DND-41 (cell line): ENCODE data around the gene MAST3.

Source experiments
- ATAC-seq: fragments of 200-7000 bp; cut with Tn5 transposase; 3 replicates; pipeline ENCODE4 v1.9.1; 2021; ENCODE audit warnings: low read depth; ENCODE audit not compliant: insufficient read depth
- DNase-seq: peaks from one replicate; pipeline ENCODE4 v3.0.0-alpha.2; 2020
- H2AFZ ChIP-seq: 2 replicates; pipeline ENCODE4 v1.6.0; 2012; ENCODE audit warnings: low read depth, low read length
- H3K27ac ChIP-seq: 2 replicates; pipeline ENCODE4 v1.5.1; 2012; ENCODE audit warnings: low read length, inconsistent platforms
- H3K27me3 ChIP-seq: fragments of 200-600 bp; sonication (generic); 2 replicates; pipeline ENCODE4 v1.6.0; 2012; ENCODE audit warnings: low read length, mild to moderate bottlenecking, inconsistent platforms; ENCODE audit not compliant: insufficient read depth, poor library complexity
- H3K36me3 ChIP-seq: 2 replicates; pipeline ENCODE4 v1.5.1; 2012; ENCODE audit warnings: low read length, inconsistent platforms; ENCODE audit not compliant: insufficient read depth
- H3K4me1 ChIP-seq: 2 replicates; pipeline ENCODE4 v1.5.1; 2012; ENCODE audit warnings: mild to moderate bottlenecking, low read length; ENCODE audit not compliant: insufficient read depth
- H3K4me2 ChIP-seq: 2 replicates; pipeline ENCODE4 v1.6.0; 2012; ENCODE audit warnings: mild to moderate bottlenecking, moderate library complexity, low read length, inconsistent platforms; ENCODE audit not compliant: insufficient read depth
- H3K4me3 ChIP-seq, 2 experiments: fragments of 200-600 bp in 1 of 2; shearing (Covaris generic) in 1 of 2; 2 replicates each; pipeline ENCODE4 v1.5.1; 2012 to 2016; ENCODE audit warnings: inconsistent platforms in 2 of 2, low read length in 2 of 2, mild to moderate bottlenecking in 2 of 2, low read depth in 1 of 2, moderate library complexity in 1 of 2
- H3K79me2 ChIP-seq: 2 replicates; pipeline ENCODE4 v1.6.0; 2012; ENCODE audit warnings: low read length, inconsistent platforms; ENCODE audit not compliant: insufficient read depth
- H3K9ac ChIP-seq: 2 replicates; pipeline ENCODE4 v1.6.0; 2012; ENCODE audit warnings: low read depth, mild to moderate bottlenecking, inconsistent platforms, low read length, moderate library complexity
- H3K9me3 ChIP-seq: 2 replicates; pipeline ENCODE4 v1.5.1; 2012; ENCODE audit warnings: low read length, moderate library complexity, mild to moderate bottlenecking, inconsistent platforms; ENCODE audit not compliant: insufficient read depth, severe bottlenecking
- H4K20me1 ChIP-seq: 2 replicates; pipeline ENCODE4 v1.6.0; 2012; ENCODE audit warnings: low read length; ENCODE audit not compliant: insufficient read depth
- CTCF ChIP-seq: IDR thresholded peaks from 2 replicates; pipeline ENCODE4 v1.5.1; 2012; ENCODE audit warnings: borderline replicate concordance, low read length, moderate library complexity, mild to moderate bottlenecking; ENCODE audit not compliant: poor library complexity, severe bottlenecking; ENCODE audit errors: extremely low read depth
- EZH2 ChIP-seq: IDR thresholded peaks from 3 replicates; pipeline ENCODE4 v1.6.1; 2012; ENCODE audit warnings: borderline replicate concordance, low read depth, mild to moderate bottlenecking, moderate library complexity, low read length, inconsistent platforms; ENCODE audit not compliant: severe bottlenecking

Gene MAST3

GRCh38 chr19:18155095-18156087 lies 57.8 kb downstream of the MAST3 start:
- Histone ChIP-seq H3K79me2 (peaks cover 22% of the 10 kb centered on the region), H3K4me3 (no peak overlapping the region), H3K36me3 (peaks cover 29% of the 10 kb centered on the region), H3K27me3 (no peaks in the 10 kb centered on the region), H3K9ac (no peak overlapping the region), H4K20me1 (peaks cover 32% of the 10 kb centered on the region), H3K9me3 (no peaks in the 10 kb centered on the region), H3K27ac (no peak overlapping the region), H3K4me2 (peak overlapping the region; percentile 12; the same call in 1 of the 2 replicates), H3K4me1 (peaks cover 37% of the 10 kb centered on the region), H2AFZ (no peak overlapping the region)
- DNase-seq = no peak
- no peak for ATAC-seq
- no peak for TF ChIP-seq EZH2
- TF ChIP-seq CTCF = no peak

- no peak for DNase-seq
- H3K9ac ChIP-seq = no peak overlapping the region
- no peak for ATAC-seq
- peaks cover 22% of the 10 kb centered on the region for H3K79me2 ChIP-seq
- peaks cover 32% of the 10 kb centered on the region for H4K20me1 ChIP-seq
- 0 out of 2 replicates have a peak overlapping the region, but pooled peaks have one; percentile 1 for H3K4me2 ChIP-seq
- no peaks in the 10 kb centered on the region for H3K27me3 ChIP-seq
- peaks cover 40% of the 10 kb centered on the region for H3K4me1 ChIP-seq
- H3K36me3 ChIP-seq = peaks cover 34% of the 10 kb centered on the region
- no peaks in the 10 kb centered on the region for H3K9me3 ChIP-seq
- TF ChIP-seq CTCF = no peak
- TF ChIP-seq EZH2 = no peak
- H2AFZ ChIP-seq = no peak overlapping the region
- no peak overlapping the region for H3K27ac ChIP-seq
- H3K4me3 ChIP-seq = no peak overlapping the region
These were observed 58.7 kb downstream of the MAST3 start for GRCh38 chr19:18156268-18156667.

GRCh38 chr19:18156841-18157464 lies 59.4 kb downstream of the MAST3 start:
- Histone ChIP-seq H2AFZ (no peak overlapping the region), H3K9ac (no peak overlapping the region), H4K20me1 (peaks cover 38% of the 10 kb centered on the region), H3K4me2 (no peak overlapping the region; the same call in 1 of the 2 replicates), H3K27ac (no peak overlapping the region), H3K9me3 (no peaks in the 10 kb centered on the region), H3K4me1 (peaks cover 39% of the 10 kb centered on the region), H3K36me3 (peaks cover 39% of the 10 kb centered on the region), H3K27me3 (no peaks in the 10 kb centered on the region), H3K79me2 (peaks cover 22% of the 10 kb centered on the region), H3K4me3 (no peak overlapping the region)
- TF ChIP-seq CTCF = no peak
- no peak for TF ChIP-seq EZH2
- no peak for DNase-seq
- no peak for ATAC-seq
